Stimulated activated CD4-positive, alpha-beta T cell treated with anti-CD3 and anti-CD28 coated beads, Interleukin-4, amount 100 ng/mL, for 4 hours (primary cell): ENCODE results near the gene SMURF1.

Experiments used
- DNase-seq, 2 experiments: peaks; one replicate each; pipeline ENCODE4 v3.0.0-alpha.2; 2020

SMURF1 gene

DNA sequence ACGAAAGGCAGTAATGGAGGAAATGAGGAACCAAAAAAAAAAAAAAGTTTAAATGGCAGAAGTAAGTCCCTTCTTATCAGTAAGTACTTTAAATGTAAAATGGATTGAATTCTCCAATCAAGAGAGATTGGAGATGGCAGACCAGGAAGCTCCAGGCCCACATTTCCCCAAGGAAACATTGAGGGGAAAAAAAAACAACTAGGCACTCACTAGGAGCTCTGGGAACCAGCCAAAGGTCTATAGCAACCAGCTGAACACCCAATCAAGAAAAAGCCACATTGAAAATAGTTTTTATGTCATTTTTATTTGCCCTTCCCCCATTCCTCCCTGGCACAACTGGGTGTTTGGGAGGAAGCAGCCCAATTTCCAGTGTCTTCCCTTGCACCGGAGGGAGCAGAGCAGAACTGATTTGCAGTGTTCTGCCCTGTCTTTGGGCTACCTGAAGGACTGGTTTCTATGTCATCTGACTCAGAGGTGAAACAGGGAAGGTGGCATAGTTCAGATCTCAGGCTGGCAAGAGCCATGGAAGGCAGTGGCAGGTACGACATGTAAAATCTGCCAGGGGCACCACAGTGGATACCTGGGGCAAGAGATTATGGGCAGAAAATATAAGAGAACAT is 121.9 kb downstream of the SMURF1 start:
- no peak for DNase-seq

DNA sequence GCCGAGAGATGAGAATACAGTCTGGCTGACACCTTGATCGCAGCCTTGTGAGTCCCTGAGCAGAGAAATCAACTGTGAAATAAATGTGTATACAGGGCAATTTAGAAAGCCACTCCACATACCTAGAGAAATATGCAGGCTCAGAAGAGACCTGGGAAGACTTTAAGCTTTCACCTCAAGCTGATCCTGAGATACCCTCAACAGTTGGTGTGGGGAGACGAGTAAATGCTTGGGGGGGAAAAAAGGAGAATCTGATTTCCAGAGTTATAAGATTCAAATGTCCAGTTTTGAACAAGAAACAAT is 123.5 kb downstream of the SMURF1 start:
- DNase-seq: no peak

DNA sequence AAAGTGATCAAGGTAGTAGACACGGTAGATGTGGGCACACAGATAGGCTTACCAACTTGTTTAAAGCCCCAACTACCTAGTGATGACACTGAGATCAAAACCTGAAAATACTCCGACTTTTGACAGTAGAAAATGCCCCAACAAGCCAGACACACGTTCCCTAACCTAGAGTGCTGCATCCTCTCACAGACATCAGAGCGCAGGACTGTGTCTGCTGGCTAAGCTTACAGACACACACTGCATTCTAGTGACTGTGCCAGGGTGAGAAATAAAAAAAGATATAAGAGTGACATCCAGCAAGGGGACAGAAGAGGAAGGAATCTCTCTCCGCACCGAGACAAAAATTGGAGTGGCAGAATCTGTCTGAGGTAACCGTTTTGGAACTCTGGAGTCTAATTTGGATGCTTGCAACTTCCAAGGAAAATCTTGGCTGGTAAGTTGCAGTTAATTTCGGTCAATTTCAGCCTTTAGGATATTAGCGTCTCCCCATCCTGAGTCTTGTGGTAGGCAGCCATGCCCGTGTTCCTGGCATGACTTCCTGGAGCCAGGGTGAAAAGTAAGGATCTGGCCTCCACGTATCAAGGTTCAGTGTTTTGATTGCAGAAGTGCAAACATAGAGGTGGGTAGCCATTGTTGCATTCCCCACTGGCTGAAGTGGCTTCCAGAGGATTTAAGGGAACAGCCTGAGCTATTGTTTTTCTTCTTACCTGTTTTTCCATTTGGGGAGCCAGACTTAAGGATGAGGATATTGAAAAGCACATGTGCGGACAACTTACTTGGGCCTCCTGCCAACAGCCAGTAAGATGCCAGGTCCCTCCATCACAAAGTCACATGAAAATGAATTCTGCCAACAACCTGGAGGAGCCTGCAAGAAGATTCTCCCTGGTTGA is 124.1 kb downstream of the SMURF1 start:
- DNase-seq: no peak

DNA sequence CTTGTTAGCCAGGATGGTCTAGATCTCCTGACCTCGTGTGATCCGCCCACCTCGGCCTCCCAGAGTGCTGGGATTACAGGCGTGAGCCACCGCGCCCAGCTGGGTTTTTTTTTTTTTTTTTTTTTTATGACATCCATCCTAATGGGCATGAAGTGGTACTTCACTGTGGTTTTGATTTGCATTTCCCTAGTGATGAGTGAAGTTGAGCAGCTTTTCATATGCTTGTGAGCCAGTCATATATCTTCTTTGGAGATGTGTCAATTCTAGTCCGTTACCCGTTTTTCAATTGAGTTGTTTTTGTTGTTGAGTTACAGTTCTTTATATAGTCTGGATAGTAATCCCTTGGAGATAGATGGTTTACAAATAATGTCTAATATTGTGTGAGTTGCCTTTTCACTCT is 127.7 kb downstream of the SMURF1 start:
- DNase-seq: no peak

DNA sequence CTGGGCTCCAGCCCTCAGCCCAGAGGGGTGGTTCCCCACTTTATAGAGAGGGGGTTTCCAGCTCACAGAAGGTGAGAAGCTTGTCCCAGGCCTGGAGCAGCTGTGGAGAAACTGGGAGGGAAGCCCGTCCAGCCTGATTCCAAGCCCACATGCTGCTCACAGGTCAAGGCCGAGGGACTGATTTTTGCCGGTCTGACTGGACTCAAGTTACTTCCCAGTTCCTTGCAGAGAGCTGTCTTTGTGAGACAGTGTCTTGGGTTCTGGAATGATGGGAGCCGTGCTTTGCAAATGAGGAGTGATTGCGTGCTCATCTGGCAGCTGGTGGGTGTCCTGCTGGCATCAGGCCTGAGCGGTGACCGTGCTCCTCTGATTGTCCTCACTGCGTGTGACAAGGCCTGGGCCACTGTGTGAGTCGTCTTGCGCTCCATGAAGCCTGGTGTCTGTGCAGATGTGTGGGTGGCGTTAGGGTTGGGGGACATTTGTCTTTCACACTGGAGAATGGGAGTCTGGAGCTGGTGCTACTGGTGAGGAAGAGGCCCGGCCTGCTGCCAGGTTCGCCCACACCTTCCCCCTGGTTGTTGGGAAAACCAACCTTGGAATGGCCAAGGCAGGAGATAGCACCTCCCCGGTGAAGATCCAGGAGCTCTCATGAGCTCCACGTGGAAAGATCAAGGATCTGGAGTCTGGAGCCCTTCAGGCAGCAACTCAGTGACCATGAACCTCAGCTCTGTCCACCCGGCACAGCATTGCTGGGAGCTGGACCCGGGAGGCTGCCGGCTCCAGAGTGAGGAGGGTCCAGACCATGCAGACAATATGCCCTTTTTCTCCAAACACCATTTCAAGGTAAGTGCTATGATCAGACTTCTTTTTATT is 129.6 kb downstream of the SMURF1 start:
- DNase-seq: no peak

DNA sequence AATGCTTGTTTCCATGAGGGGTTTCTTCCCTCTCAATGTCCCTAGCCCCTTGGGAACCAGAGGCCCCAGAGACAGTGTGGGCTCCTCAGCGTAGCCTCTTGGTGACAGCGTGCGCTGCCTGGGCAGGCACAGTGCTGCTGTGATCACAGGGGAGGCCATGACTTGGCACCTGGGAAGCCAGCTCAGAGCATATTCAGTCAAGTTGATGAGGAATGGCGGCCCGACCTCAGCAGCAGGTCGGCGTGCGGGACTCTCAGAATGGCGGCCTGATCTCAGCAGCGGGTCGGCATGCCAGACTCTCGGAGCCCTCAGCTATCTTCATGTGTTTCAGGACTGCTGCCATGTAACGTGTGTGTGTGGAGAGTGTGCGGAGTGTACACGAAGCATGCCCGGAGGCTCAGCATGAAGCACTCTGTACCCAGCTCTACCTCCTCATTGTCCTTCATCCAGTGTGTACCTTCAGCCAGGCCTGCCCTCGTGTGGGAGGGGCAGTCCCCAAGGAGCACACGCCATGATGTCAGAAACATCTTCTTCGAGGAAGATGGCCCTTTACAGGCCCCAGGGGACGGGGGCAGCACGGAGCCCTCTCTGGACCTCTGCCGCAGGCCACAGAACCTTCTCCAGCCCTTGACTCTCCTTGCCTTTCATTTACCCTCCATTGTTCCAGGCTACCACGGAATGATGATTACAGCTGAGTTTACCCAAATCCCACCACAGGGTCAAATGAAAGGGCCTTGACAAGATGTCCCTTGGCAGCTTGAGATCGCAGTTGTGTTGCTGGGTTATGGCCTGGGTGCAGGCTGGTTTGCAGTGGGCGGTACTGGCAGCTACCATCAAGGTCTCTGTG is 130.4 kb downstream of the SMURF1 start:
- no peak for DNase-seq

DNA sequence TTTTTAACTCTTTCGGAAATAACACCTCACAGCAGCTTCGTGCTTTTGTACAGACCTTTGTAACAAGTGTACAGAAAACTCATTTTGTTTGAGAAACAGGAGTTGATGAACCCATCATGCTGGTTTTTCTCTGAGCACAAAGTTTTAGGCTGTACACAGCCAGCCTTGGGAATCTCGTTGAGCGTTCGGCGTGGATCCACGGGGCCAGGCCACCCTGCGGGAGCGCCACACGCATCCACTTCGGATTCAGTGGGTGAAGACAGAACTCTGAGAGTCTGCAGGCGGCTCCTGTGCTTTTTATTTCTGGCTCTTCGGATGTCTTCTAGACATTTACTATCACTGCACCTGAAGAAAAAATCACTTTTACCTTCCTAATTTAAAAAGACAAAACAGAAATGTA is 131.2 kb downstream of the SMURF1 start:
- no peak for DNase-seq

DNA sequence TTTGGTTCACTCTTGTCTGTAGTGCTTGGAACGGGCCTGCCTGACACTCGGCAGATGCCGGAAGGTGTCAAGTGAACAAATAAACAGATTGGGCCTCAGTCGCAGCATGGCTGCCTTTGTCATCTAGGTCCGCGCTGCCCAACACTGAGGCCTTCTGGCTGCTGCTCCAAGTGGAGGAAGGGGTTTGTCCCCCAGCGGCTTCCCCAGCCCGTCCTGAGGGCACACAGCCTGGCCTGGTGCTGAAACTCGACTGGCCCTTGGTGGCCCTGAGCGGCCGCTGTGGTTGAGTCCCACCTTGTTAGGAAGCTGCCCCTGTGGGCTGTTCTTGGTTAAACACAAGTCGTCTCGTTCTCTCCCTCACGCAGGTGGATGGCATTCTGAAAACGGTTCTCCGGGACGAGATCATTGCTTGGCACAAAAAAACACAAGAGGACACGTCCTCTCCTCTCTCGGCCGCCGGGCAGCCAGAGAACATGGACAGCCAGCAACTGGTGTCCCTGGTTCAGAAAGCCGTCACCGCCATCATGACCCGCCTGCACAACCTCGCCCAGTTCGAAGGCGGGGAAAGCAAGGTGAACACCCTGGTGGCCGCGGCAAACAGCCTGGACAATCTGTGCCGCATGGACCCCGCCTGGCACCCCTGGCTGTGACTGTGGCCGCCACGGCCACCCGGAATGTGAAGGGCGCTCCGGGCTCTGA is 132.1 kb downstream of the SMURF1 start:
- DNase-seq: no peak

DNA sequence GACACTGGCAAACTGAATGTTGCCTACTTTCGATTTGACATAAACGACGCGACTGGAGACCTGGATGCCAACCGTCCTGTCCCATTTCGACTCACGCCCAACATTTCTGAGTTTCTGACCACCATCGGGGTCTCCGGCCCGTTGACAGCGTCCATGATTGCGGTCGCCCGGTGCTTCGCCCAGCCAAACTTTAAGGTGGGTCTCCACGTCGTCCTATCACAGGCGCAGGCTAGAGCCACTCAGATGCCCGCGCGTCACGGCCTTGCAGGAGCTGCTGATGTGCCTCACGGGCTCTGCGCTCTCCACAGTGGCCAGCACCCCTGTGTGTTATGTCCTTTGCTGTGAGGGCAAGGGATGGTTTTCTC is 132.6 kb downstream of the SMURF1 start:
- no peak for DNase-seq

DNA sequence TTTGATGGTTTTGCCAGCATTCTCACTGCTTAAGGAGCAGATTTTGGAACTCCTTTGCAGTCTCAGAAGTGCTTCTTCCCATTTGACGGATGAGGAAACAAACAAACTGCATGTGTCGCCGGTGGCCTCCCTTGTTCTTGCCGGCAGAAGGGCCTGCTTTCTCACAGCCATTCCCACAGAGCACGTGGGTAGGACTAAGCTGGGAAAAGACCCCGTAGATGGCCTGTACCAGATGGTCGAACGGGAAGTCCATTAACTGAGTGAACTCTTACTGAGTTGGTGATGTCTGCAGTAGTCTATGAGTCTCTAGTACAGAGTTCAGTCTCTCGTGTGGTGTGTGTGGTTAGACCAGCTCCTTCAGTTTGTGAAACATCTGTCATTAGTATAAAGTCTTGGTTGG is 133.6 kb downstream of the SMURF1 start:
- DNase-seq: no peak

DNA sequence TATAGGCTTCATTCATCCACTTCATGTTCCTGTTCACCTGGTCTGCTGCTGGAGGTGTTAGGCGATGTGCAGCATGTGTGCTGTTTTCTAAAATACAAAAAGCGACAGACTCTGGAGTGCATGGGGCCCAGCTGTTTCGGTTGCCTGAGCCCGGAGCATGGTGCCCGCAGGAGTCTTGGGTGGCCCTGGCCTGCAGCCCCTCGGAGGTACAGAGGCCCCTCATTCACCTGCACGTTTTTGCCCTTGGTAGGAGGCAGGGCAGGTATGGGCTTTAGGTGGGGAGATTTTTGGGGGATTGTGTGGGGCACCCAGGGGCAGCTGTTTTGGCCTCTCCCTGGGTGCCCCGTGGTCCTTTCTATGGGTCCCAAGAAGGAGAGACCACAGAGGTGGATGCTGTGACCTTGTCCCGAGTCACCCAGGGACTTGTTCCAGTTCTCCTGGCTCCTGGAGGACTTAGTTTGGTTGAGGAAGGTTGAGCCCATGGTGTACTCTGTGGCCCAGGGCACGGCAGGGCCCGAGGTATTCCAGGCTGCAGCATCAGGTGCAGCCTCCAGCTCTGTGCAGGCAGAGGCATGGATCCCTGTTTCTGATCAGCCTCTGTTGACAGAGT is 134.9 kb downstream of the SMURF1 start:
- DNase-seq: no peak

DNA sequence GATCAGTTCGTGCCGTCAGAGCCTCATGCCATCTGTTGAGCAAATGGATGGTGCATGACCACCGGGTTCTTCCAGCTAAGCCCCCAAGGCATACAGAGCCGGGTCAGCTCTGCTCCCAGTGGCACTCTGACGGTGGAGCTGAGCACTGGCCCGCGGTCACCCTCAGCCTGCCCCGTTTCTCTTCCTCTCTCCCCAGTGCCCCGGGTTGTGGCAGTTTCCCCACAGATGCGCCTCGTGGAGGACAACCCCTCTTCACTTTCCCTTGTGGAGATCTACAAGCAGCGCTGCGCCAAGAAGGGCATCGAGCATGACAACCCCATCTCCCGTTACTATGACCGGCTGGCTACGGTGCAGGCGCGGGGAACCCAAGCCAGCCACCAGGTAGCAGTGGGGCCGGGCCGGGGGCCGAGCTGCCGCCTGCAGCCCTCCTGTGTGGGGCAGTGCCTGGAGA is 135.7 kb downstream of the SMURF1 start:
- DNase-seq: no peak

DNA sequence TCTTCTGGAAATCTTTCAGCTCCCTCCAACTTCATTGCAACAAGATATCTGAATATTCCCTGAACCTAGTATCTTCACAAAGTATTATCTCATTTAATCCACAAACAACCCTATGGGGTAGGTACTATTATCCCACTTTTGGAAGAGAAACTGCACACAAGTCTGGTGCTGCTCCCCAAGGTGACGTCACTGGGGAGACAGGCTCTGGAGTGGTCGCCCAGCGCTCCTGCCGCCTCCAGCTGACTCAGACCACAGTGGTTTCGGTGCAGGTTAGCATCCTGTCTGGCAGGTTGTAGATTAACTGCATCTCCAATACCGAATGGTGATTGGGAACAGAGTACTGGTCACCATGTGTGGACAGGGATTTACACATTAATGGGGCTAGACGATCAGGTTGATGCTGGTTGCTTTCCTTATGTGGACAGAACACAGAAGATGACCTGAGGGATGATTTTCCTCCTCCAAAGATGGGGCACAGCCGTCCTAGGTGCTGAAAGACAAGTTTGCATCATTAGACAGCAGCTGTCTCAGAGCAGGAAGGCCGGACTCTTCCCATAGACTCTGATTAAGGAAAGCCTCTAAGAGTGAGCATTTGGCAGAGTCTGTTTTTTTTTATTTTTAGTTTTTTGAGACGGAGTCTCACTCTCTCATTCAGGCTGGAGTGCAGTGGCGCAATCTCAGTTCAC is 137.0 kb downstream of the SMURF1 start:
- DNase-seq: no peak

DNA sequence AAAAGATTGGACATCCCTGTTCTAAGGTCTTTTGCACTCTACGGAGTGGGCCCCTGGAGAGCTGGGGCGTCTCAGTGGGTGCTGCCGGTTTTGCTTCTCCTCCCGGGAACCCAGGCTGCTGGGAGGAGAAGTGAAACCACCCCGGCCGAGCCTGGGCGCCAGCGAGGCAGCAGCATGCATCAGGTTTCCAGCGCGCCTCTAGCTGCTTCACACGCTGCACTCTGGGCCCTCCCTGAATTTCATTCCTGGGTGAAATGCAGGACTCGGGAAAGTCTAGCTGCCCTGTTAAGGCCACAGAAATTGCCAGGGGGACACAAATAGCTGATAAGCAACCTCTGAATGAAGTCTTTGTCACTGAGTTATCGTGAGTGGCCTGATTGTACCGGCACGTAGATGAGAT is 138.1 kb downstream of the SMURF1 start:
- DNase-seq: no peak

DNA sequence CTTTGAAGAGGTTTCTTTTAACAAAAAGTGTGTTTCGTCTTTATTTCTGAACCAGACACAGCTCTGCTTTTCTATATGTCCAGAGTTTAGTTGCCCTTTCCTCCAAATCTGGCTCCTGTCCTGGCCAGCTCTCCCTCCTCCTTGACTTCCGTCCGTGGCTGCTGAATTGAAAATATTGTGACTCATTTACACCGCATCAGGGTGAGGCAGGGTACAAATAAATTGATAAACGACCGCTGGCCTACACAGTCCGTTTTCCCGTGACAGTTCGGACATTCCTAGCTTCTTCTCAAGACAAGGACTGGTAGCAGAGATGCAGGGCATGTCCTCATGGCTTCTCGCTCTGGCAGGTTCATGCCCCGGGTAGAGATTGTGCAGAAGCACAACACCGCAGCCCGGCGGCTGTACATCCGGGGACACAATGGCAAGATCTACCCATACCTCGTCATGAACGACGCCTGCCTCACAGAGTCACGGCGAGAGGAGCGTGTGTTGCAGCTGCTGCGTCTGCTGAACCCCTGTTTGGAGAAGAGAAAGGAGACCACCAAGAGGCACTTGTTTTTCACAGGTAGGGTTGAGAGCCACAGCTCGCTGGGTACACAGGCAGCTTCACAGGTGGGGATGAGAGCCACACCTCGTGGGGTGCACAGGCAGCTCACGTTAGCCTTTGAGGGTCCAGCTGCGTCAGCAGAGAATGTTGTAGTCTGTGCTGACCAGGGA is 139.0 kb downstream of the SMURF1 start:
- no peak for DNase-seq

DNA sequence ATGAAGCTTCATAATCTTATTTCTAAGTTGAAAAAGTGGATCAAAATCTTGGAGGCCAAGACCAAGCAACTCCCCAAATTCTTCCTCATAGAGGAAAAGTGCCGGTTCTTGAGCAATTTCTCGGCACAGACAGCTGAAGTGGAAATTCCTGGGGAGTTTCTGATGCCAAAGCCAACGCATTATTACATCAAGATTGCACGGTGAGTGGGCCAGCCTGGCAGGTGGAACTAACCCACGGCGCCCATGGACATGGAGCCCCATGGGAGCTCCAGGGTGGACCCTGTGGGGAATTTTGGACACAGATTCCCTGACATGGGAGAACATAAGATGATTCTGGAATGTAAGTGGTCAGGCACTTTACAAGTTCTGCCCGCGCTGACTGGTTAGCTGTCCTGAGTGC is 139.7 kb downstream of the SMURF1 start:
- no peak for DNase-seq

DNA sequence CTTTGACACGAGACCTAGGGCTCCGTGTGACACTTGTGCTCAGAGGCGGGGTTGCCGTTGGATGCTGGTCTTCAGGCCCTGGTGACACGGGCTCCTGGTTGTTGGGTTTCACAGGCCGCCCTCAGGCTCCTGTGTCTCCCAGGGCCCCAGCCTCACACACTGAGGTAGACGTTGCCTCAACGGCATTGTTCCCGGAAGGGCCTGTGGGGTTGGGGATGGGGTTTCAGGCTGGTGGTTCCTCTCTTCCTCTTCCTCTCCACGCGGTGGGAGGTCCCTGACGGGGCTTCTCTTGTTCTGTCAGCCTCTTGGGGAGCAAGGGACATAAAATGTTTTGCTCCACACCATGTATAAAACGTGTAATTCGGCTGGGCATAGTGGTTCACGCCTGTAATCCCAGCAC is 140.5 kb downstream of the SMURF1 start:
- DNase-seq: no peak

DNA sequence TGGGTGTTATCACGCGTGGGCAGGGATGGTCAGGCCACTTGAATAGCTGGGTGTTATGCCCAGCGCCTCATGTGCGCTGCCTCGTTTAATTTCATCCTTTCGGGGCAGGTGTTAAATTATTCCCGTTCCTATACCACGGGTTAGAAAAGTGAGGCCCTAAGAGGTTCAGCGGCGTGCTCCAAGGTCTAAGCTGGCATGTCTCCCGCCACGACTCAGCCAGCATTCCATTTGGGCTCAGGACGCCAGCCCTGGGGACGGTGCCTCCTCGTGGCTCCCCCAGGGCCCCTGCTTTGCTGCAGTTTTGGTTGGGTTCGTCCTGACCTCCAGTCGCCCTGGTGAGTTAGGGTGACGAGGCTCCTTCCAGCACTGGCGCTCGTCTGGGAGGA is 141.1 kb downstream of the SMURF1 start:
- no peak for DNase-seq

DNA sequence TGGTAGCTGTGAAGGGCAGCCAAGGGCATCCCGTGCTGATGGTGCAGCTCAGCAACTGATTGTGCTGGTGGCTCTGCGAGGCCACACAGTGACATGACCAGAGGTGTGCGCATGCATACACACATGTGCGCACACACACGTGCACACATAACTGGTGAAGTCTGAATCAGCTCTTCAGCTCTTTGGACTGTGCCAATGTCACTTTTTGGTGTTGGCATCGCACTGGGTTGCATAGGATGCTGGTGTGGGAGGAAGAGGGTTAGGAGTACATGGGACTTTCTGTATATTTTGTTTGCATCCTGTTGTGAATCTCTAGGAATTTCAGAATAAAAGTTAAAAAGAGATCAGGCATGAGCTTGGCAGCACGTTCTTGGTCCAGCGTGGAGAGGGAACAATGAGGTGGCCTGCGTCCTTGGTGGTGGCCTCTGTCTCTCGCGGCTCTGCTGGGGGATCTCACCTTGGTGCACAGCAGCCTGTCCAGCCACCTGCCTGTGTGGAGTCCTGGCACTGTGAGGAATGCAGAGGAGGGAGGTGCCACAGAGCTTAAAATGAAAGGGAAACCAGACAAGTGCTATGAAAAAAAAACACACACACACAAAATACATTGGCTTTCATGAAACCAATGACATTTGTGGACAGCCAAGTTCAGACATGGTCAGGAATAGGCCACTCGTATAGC is 141.6 kb downstream of the SMURF1 start:
- DNase-seq: no peak
